Activated CD8-positive, alpha-beta memory T cell treated with anti-CD3 and anti-CD28 coated beads for 1 hour (primary cell): ENCODE results near the gene SERPINA9.
"Not testable (repeated sequence)": the region's sequence is repeated elsewhere in the genome, so short reads cannot be mapped to it uniquely, and the experiment has no call there.

Experiments
- DNase-seq, 2 donors: peaks; one replicate each; pipeline ENCODE4 v3.0.0-alpha.2; 2020; ENCODE audit warnings: low read depth in 1 of 2; ENCODE audit errors: extremely low read depth in 1 of 2

The SERPINA9 gene

GRCh38 chr14:94476023-94476422, at the start of gene SERPINA9:
TSS of gene SERPINA9 (minus strand) at chr14:94476197. CDS start at chr14:94469840, 6,357 bp downstream.
- no peak for DNase-seq

GRCh38 chr14:94524093-94524492, 48.1 kb upstream of the SERPINA9 start:
- no peak for DNase-seq

- DNase-seq: no peak
Measured at GRCh38 chr14:94523265-94523664, 47.3 kb upstream of the SERPINA9 start.

GRCh38 chr14:94522115-94522724, 46.2 kb upstream of the SERPINA9 start:
- no peak for DNase-seq

GRCh38 chr14:94521375-94522114, 45.5 kb upstream of the SERPINA9 start:
- DNase-seq: no peak

GRCh38 chr14:94517641-94518257, 41.8 kb upstream of the SERPINA9 start:
- DNase-seq: no peak

GRCh38 chr14:94517248-94517640, 41.2 kb upstream of the SERPINA9 start:
- no peak for DNase-seq

GRCh38 chr14:94515856-94516255, 39.9 kb upstream of the SERPINA9 start:
- DNase-seq: no peak

GRCh38 chr14:94515426-94515825, 39.4 kb upstream of the SERPINA9 start:
- no peak for DNase-seq

GRCh38 chr14:94514351-94514750, 38.4 kb upstream of the SERPINA9 start:
- DNase-seq: no peak

- not testable (repeated sequence) for DNase-seq
Measured at GRCh38 chr14:94510481-94510880, 34.5 kb upstream of the SERPINA9 start.

GRCh38 chr14:94509356-94509755, 33.4 kb upstream of the SERPINA9 start, which contains the start of gene SERPINA12:
TSS of gene SERPINA12 (minus strand) at chr14:94509469. CDS start at chr14:94498397, 11,072 bp downstream.
- no peak for DNase-seq

- DNase-seq: no peak
Measured at GRCh38 chr14:94505641-94506040, 29.6 kb upstream of the SERPINA9 start.

- DNase-seq: no peak
Measured at GRCh38 chr14:94505206-94505605, 29.2 kb upstream of the SERPINA9 start.

- no peak for DNase-seq
Measured at GRCh38 chr14:94501588-94502516, 25.9 kb upstream of the SERPINA9 start.

- no peak for DNase-seq
Measured at GRCh38 chr14:94500264-94500663, 24.3 kb upstream of the SERPINA9 start.

- DNase-seq: no peak
Measured at GRCh38 chr14:94499673-94500072, 23.7 kb upstream of the SERPINA9 start.

- DNase-seq: no peak
Measured at GRCh38 chr14:94498215-94498614, 22.2 kb upstream of the SERPINA9 start.

- DNase-seq: no peak
Measured at GRCh38 chr14:94494085-94494484, 18.1 kb upstream of the SERPINA9 start.

- DNase-seq: no peak
Measured at GRCh38 chr14:94491511-94491910, 15.5 kb upstream of the SERPINA9 start.

GRCh38 chr14:94489336-94489735, 13.3 kb upstream of the SERPINA9 start:
- no peak for DNase-seq
